SW480 (cell line): ENCODE data around the gene OLFM1.
"Not testable (repeated sequence)": the region's sequence is repeated elsewhere in the genome, so short reads cannot be mapped to it uniquely, and the experiment has no call there.

Experiments used
- DNase-seq: peaks from one replicate; pipeline ENCODE4 v3.0.0-alpha.2; 2016; ENCODE audit warnings: low spot score

Gene OLFM1

DNA sequence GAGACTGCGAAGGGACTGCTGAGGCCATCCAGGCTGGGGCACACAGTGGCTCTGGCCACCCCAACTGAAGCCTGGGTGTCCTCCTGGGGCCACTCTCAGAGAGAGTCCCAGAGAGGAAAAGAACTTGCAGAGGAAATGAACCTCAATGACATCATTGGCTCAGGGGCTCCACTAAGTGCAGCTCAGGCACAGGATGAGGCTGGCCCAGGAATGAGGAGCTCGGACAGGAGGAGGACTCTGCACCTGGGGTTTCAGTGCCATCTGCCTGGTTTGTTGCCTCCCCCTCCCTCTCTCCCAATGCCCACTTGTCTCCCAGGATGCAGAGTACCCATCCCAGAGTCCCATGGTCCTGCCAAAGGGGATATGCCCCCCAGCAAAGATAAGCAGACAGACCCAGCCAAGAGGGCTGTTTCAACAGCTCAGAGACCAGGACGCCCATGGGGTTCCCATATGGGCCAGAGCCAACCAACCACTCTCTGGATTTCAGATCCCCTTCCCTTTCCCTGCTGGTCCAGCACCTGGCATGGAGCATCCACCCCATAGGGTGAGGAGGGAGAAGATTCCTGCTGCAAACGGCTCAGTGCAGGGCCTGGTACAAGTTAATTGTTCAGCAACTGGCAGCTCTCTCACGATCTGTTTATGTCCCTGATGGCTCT is 26.9 kb upstream of the OLFM1 start:
- no peak for DNase-seq

DNA sequence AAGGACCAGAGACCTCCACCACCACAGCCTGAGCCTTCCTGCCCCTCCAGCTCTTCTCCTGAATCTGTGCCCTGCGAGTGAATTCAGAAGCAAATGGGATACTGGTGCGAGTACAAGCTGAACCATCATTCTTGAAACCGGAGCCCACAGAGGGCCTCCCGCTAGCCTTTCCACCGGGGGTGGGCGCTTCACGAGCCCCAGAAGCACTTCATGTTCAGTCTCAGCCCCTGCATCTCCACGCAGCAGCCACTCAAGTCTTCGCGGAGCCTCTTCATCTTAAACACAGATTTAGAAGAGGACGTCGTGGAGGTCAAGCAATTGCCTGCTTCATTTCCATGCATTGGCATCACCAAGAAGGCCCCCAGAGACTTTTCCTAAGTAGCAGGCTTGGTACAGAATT is 26.0 kb upstream of the OLFM1 start:
- DNase-seq = no peak

DNA sequence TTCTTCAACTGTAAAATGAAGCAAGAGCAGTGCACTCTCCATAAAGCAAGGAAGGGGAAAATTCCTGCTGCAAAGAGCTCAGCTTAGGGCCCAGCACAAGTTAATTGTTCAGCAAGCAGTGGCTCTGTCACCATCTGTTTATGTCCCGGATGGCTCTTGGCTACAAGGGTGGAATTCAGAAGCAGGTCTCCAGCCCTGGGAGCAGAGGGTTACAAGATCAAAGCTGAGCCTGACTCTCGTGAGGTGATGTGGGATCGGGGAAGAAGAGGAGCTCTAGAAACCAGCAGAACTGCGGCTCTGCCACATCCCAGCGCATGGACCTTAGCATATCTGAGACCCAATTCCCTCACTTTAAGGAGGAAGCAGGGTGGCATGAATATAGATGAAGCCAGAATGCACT is 25.2 kb upstream of the OLFM1 start:
- DNase-seq = no peak

GRCh38 chr9:135063466-135063865 is 24.0 kb upstream of the OLFM1 start:
- not testable (repeated sequence) for DNase-seq

DNA sequence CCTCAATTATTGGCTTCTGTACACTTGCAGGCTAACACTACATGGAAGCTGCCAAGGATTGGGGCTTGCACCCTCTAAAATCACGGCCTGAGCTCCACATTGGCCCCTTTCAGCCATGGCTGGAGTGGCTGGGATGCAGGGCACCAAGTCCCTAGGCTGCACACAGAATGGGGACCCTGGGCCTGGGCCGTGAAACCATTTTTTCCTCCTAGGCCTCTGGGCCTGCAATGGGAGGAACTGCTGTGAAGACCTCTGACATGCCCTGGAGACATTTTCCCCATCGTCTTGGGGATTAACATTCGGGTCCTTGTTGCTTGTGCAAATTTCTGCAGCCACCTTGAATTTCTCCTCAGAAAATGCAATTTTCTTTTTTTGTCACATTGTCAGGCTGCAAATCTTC is 23.6 kb upstream of the OLFM1 start:
- not testable (repeated sequence) for DNase-seq

DNA sequence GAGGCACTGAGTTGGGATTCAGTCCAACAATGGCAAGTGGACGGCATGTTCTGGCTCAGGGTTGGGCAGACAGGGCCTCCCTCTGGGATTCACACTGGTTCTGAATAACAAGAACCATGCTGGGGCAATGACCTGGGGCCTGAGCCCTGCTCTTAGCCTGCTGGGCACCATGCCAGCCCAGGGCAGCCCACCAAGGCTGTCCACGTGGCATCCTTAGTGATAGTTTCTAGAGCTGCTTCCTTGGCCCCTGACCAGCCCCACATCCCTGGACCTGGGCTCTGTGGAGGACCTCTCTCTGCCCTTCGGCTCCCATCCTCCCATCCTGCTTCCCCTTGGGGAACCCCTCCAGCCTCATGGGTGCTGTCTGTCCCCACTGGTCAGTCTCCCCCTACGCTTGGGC is 22.3 kb upstream of the OLFM1 start:
- DNase-seq = no peak

- DNase-seq = no peak
Observed at GRCh38 chr9:135065804-135066203, 21.7 kb upstream of the OLFM1 start.

GRCh38 chr9:135066291-135066690 is 21.2 kb upstream of the OLFM1 start:
- DNase-seq = no peak

DNA sequence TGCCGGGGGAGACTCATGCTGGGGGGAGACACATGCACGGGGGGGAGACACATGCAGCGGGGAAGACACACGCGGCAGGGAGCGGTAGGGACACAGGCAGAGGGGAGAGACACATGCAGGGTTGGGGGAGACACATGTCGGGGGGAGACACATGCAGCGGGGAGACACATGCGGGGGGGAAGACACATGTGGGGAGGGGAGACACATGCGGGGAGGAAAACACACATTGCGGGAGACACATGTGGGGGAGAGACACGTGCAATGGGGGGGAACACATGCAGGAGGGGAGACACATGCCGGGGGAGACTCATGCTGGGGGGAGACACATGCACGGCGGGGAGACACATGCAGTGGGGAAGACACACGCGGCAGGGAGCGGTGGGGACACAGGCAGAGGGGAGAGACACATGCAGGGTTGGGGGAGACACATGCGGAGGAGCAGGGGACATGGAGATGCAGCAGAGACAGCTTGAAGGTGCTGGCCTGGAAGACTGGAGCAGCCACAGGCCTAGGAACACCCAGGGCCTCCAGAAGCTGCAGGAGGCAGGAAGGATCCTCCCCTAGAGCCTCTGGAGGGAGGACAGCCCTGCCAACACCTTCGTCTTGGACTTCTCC is 20.3 kb upstream of the OLFM1 start:
- DNase-seq = no peak

DNA sequence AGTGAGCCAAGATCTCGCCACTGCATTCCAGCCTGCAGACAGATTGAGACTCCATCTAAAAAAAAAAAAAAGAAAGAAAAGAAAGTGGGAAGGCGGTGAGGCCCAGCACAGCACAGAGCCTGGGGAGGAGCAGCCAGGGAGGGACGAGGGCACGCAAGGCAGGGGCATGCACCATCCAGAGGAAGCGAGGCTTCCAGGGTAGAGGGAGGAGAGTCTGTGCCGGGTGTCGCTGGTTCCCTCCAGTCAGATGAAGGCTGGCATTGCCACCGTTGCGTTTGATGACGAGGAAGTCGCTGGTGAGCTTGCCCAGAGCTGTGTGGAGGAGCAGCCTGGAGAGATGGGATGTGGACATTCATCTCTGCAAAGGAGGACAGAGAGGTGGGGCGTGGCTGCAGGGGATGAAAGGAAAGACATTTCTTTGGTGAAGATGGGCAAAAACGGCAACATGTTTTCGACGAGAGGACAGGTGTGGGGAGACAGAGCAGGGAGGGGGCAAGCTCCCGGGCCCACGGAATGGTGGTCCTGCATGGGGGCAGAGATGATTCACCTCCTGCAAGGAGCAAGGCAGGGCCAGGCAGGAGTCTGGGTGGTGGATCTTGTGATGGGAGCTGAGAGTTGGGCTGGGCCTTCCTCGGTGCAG is 18.6 kb upstream of the OLFM1 start:
- no peak for DNase-seq

- no peak for DNase-seq
Observed at GRCh38 chr9:135069558-135070197, 17.8 kb upstream of the OLFM1 start.

GRCh38 chr9:135070198-135070951 is 17.1 kb upstream of the OLFM1 start:
- DNase-seq = no peak

DNA sequence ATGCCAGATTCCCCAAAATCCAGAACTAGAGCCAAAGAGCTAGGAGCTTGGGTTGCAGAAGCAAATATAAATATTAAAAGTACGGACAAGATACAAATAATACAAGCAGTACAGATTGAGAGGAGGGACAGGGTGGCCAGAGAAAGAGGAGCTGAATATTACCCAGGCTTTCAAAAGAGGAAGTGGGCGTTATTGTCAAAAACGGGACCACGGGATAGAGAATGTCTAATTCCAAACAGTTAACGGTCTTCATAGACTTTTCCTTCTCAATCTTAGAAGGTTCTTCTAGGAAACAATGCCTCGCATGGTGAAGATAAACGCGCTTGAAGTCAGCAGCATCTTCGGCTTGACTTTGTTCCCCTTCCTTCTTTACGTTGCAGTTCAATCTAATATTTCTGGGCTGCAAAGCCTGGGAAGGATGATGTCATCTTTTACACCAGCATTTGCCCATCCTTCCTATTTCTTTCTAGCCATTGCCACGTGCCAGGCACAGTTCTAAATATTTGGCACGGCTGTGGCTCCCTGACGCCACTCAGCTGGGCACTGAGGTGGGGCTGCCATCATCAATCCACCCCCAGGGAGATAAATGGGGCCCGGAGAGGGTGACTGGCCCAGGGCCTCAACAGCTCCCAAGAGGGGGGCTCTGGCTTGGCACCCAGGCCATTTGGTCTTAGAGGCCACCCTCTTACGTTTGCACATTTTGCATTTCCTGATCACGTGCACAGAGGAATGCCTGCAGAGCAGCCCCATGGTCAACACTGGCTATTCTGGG is 16.3 kb upstream of the OLFM1 start:
- no peak for DNase-seq

- no peak for DNase-seq
Observed at GRCh38 chr9:135073081-135073740, 14.3 kb upstream of the OLFM1 start.

DNA sequence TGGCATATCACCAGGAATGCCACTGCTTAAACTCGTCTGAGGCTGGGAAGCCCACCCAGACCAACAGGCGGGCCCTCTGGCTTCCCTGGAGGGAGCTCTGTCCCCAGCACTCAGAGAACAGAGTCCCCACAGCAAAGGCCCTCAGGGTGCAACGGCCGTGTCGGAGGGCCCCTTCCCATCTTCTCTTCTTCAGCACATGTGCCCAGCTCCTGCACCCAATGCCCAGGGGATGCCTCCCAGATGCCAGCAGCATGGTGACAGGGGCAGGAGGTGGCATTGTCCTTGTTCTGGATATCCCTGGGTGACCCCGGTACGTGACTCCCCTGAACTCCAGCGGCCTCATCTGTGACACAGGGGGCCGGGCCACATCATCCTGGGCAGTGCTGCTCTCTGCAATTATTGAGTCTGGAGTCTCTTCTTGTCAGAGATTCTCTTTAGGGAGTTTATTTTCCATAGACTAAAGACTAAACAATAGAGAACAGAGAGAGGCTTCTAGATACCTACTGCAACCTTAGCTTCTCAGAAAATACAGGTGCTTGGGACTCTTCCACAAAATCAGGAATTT is 13.6 kb upstream of the OLFM1 start:
- no peak for DNase-seq

DNA sequence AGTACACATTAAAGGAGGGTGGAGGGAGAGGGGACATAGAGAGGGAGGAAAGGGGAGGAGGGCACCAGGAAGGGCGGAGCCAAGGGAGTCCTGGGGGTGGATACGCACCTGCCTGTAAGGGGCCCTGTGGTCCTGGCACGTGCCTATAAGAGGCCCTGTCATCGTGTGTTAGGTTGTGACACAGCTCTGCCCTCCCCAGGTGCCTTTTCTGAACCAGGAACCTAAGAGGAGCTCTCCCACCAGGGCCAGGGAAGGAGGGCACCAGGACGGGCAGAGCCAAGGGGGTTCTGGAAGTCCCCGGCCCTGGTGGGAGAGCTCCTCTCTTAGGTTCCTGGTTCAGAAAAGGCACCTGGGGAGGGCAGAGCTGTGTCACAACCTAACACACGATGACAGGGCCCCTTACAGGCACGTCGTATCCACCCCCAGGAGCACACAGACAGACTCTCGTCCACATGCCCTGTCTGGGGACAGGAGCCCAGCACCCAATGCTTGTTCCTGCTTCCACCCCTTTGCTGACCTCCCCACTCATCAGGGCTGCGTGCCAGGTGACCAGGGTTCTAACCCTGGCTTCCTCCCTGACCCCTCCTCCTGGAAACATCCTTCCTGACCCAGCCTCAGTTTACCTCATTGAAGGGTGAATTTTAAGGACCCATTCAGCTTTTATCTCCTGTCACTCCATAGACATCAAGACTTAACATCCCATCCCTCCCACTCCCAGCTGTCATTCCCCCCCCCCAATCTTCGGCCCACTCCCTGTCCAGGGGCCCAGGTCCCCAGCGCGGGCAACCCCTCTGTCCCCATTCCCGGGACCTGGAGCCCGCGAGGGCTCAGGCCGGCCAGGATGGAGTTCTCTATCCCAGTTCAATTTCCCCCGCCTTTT is 12.9 kb upstream of the OLFM1 start:
- no peak for DNase-seq

GRCh38 chr9:135075234-135076142 is 12.0 kb upstream of the OLFM1 start:
- DNase-seq = peak; percentile 60

- DNase-seq = no peak
Observed at GRCh38 chr9:135076143-135076875, 11.2 kb upstream of the OLFM1 start.
